ENCODE measurements around the gene PSKH1.
A peak's percentile ranks its signal among the peaks of the same experiment; 100 is the strongest.

The PSKH1 gene

GRCh38 chr16:67897231-67897630 is 4.2 kb downstream of the PSKH1 start:
- H3K4me3 Mint-ChIP-seq = peak overlapping the region in 1 of 3 experiments; percentile 19
- H3K27me3 Mint-ChIP-seq (ENCODE audit: low read depth) = no peaks in the 10 kb centered on the region
- H3K36me3 Mint-ChIP-seq (ENCODE audit: low read depth) = no peaks in the 10 kb centered on the region
- H3K27ac Mint-ChIP-seq = peak overlapping the region in 2 of 3 experiments; percentile 2 to 5
- H3K4me1 Mint-ChIP-seq = peaks cover 40% of the 10 kb centered on the region
- H3K9me3 Mint-ChIP-seq = no peaks in the 10 kb centered on the region
- TF ChIP-seq, protein P1, sequence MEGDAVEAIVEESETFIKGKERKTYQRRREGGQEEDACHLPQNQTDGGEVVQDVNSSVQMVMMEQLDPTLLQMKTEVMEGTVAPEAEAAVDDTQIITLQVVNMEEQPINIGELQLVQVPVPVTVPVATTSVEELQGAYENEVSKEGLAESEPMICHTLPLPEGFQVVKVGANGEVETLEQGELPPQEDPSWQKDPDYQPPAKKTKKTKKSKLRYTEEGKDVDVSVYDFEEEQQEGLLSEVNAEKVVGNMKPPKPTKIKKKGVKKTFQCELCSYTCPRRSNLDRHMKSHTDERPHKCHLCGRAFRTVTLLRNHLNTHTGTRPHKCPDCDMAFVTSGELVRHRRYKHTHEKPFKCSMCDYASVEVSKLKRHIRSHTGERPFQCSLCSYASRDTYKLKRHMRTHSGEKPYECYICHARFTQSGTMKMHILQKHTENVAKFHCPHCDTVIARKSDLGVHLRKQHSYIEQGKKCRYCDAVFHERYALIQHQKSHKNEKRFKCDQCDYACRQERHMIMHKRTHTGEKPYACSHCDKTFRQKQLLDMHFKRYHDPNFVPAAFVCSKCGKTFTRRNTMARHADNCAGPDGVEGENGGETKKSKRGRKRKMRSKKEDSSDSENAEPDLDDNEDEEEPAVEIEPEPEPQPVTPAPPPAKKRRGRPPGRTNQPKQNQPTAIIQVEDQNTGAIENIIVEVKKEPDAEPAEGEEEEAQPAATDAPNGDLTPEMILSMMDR (IDR thresholded peaks at IDR 0.05; ENCODE audit: unreplicated experiment in 3 of 3) = no peak

GRCh38 chr16:67901734-67902133 is 8.7 kb downstream of the PSKH1 start:
- H3K27ac Mint-ChIP-seq = no peak overlapping the region
- H3K4me3 Mint-ChIP-seq = no peak overlapping the region
- H3K4me1 Mint-ChIP-seq = peaks cover 22% of the 10 kb centered on the region
- peaks cover 9% of the 10 kb centered on the region for H3K36me3 Mint-ChIP-seq (ENCODE audit: low read depth)
- TF ChIP-seq, protein P1 (IDR thresholded peaks at IDR 0.05; ENCODE audit: unreplicated experiment in 3 of 3) = no peak
- H3K9me3 Mint-ChIP-seq = no peaks in the 10 kb centered on the region
- H3K27me3 Mint-ChIP-seq (ENCODE audit: low read depth) = no peaks in the 10 kb centered on the region

DNA sequence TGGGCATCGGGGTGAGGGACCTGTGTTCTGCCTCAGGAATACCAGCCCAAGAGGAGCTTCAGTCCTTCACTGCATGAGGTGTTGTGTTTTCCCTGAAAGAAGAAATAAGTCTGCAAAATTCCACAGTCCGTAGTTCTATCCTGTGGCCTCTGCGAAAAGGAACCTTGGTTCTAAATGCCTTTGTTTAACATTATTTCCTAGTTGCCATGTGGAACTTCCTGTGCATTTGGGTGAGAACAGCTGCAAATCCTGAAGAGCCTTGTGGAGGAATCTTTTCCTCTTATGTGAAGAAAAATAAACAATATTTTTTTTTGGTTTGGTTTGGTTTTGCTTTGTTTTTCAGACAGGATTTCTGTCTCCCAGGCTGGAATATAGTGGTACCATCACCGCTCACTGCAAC is 9.8 kb downstream of the PSKH1 start:
- peak overlapping the region in 1 of 3 experiments; percentile 40 for H3K27ac Mint-ChIP-seq
- H3K36me3 Mint-ChIP-seq (ENCODE audit: low read depth) = peaks cover 9% of the 10 kb centered on the region
- no peak overlapping the region for H3K4me3 Mint-ChIP-seq
- H3K4me1 Mint-ChIP-seq = peaks cover 17% of the 10 kb centered on the region
- H3K9me3 Mint-ChIP-seq = no peaks in the 10 kb centered on the region
- TF ChIP-seq, protein P1 (IDR thresholded peaks at IDR 0.05; ENCODE audit: unreplicated experiment in 3 of 3) = no peak
- H3K27me3 Mint-ChIP-seq (ENCODE audit: low read depth) = no peaks in the 10 kb centered on the region

- Mint-ChIP-seq H3K27me3 (ENCODE audit: low read depth) (no peaks in the 10 kb centered on the region), H3K4me3 (no peak overlapping the region), H3K27ac (no peak overlapping the region), H3K4me1 (peaks cover 4% of the 10 kb centered on the region), H3K36me3 (ENCODE audit: low read depth) (peaks cover 32% of the 10 kb centered on the region), H3K9me3 (no peaks in the 10 kb centered on the region)
- TF ChIP-seq, protein P1 (IDR thresholded peaks at IDR 0.05; ENCODE audit: unreplicated experiment in 3 of 3) = no peak
Observed at GRCh38 chr16:67907397-67908180, 14.5 kb downstream of the PSKH1 start.

- TF ChIP-seq, protein P1 (IDR thresholded peaks at IDR 0.05; ENCODE audit: unreplicated experiment in 3 of 3) = no peak
Observed at GRCh38 chr16:67909056-67909742, 16.1 kb downstream of the PSKH1 start.

More at GRCh38 chr16:67909056-67909742, 16.1 kb downstream of the PSKH1 start:
- Mint-ChIP-seq H3K9me3 (no peaks in the 10 kb centered on the region), H3K36me3 (ENCODE audit: low read depth) (peaks cover 33% of the 10 kb centered on the region), H3K4me3 (no peak overlapping the region), H3K4me1 (peaks cover 4% of the 10 kb centered on the region), H3K27ac (no peak overlapping the region), H3K27me3 (ENCODE audit: low read depth) (no peaks in the 10 kb centered on the region)
